K562 (cell line): Measurements from ENCODE around the gene ZEB2. TPM values are rescaled to one million over a fixed set of nuclear protein-coding genes. Genes with fewer than 3 reads are reported as not detected.

Experiments used
- ILF3 ChIP-seq: fragments of 450-650 bp; IDR thresholded peaks from 2 replicates; pipeline ENCODE4 v1.6.1; 2018; ENCODE audit warnings: antibody characterized with exemption, mild to moderate bottlenecking, moderate library complexity, borderline replicate concordance
- MAFG ChIP-seq: fragments of 450-650 bp; conservative IDR thresholded peaks from 2 replicates; pipeline ENCODE4 v1.6.1; 2016; ENCODE audit warnings: missing genetic modification characterization, missing compliant biosample characterization
- MYBL2 ChIP-seq, 2 experiments: fragments of 450-650 bp in 1 of 2; sonication (generic) in 1 of 2; formaldehyde crosslinking in 1 of 2; IDR thresholded peaks; 2 replicates each; pipeline versions ENCODE4 v1.6.1 to v1.8.1; 2017 to 2022; ENCODE audit warnings: borderline replicate concordance in 1 of 2, inconsistent platforms in 1 of 2, low read depth in 1 of 2, mild to moderate bottlenecking in 1 of 2, missing genetic modification reagents in 1 of 2, moderate library complexity in 1 of 2
- NFYB ChIP-seq: IDR thresholded peaks from 2 replicates; pipeline ENCODE4 v1.6.1; 2011; ENCODE audit warnings: mild to moderate bottlenecking, moderate library complexity; ENCODE audit not compliant: insufficient read length; ENCODE audit errors: extremely low read depth
- NKRF ChIP-seq: fragments of 450-650 bp; IDR thresholded peaks from 2 replicates; pipeline ENCODE4 v1.6.1; 2016; ENCODE audit warnings: borderline replicate concordance
- STAT5A ChIP-seq: IDR thresholded peaks from 2 replicates; pipeline ENCODE4 v1.6.1; 2012; ENCODE audit warnings: low read length, inconsistent platforms, borderline replicate concordance
- TCF7L2 ChIP-seq: fragments of 150-350 bp; IDR thresholded peaks from 2 replicates; pipeline ENCODE4 v1.6.1; 2016; ENCODE audit warnings: low read depth, mild to moderate bottlenecking, low read length, moderate library complexity
- THRAP3 ChIP-seq: fragments of 450-650 bp; IDR thresholded peaks from 2 replicates; pipeline ENCODE4 v1.6.1; 2016; ENCODE audit warnings: mild to moderate bottlenecking, inconsistent platforms, borderline replicate concordance
- U2AF2 ChIP-seq: fragments of 200-400 bp; formaldehyde crosslinking; optimal IDR thresholded peaks from 2 replicates; pipeline ENCODE3; 2017; ENCODE audit warnings: low read depth, mild to moderate bottlenecking, low read length
- VEZF1 ChIP-seq: fragments of 200-800 bp; sonication (Bioruptor generic); IDR thresholded peaks from 2 replicates; pipeline ENCODE4 v1.6.1; 2017; ENCODE audit warnings: missing genetic modification characterization, missing compliant biosample characterization
- ZKSCAN8 ChIP-seq: fragments of 200-800 bp; sonication (Bioruptor generic); IDR thresholded peaks from 2 replicates; pipeline ENCODE4 v1.6.1; 2016; ENCODE audit warnings: missing genetic modification characterization, missing compliant biosample characterization
- ZMIZ1 ChIP-seq, 2 experiments: fragments of 150-350 bp in 1 of 2; IDR thresholded peaks; 2 replicates each; pipeline ENCODE4 v1.6.1; 2012 to 2016; ENCODE audit warnings: low read depth in 2 of 2, low read length in 2 of 2, mild to moderate bottlenecking in 1 of 2, moderate library complexity in 1 of 2
- ZNF165 ChIP-seq: fragments of 250-450 bp; sonication (Bioruptor Pico); IDR thresholded peaks from 2 replicates; pipeline ENCODE4 v1.4.0; 2020; ENCODE audit warnings: borderline replicate concordance
- ZNF24 ChIP-seq: fragments of 450-650 bp; IDR thresholded peaks from 2 replicates; pipeline ENCODE4 v1.6.1; 2016
- polyA plus RNA-seq, 8 experiments: library from polyadenylated mRNA; depleted of rRNA in 4 of 8; stranded (reverse) in 5 of 8; unstranded in 3 of 8; fragments of >200 nt; fragmentation: Nextera tagmentation in 2 of 8; fragmentation: Illumina TruSeq in 1 of 8; extraction: Ambion mirVana in 2 of 8; extraction: Trizol in 1 of 8; gene quantifications; 2 replicates each; pipeline versions ENCODE4 v1.2.1 to v1.2.3, GENCODE V29; 2011 to 2014; ENCODE audit warnings: inconsistent platforms in 1 of 8, missing spikeins in 1 of 8
- total RNA-seq, 7 experiments: library from RNA; depleted of rRNA in 6 of 7; stranded (reverse); fragments of >200 nt in 6 of 7; fragmentation: Illumina TruSeq in 2 of 7; extraction: Trizol in 2 of 7; gene quantifications; 2 replicates each; pipeline versions ENCODE4 v1.2.1 to v1.2.3, GENCODE V29; 2011 to 2021; ENCODE audit warnings: low replicate concordance in 1 of 7

Gene ZEB2
- total and polyA plus RNA-seq, 9 of the 15 experiments (the other 6 are each of a cell fraction or from before 2014, with no cell fraction given), result 15.1 to 113 (median 72.3) TPM

- TF ChIP-seq NKRF (no peak), VEZF1 (peak; percentile 28; the same call in 1 of the 2 replicates), ZMIZ1 (IDR thresholded peaks at IDR 0.05; ENCODE audit: low read depth in 2 of 2, low read length in 2 of 2) (0 out of 4 replicates have a peak, but pooled peaks of 1 of the 2 experiments have one; percentile 49), NFYB (no peak), THRAP3 (no peak), TCF7L2 (no peak), ZNF24 (no peak), MYBL2 (IDR thresholded peaks at IDR 0.05; ENCODE audit: low read depth) (no peak), MYBL2 (CRISPR knock-in tag; IDR thresholded peaks at IDR 0.05; ENCODE audit: borderline replicate concordance) (no peak), ILF3 (no peak), MAFG (tag) (no peak), ZKSCAN8 (CRISPR knock-in tag) (no peak; the same call in 1 of the 2 replicates), ZNF165 (CRISPR knock-in tag) (no peak), STAT5A (peak; percentile 68), U2AF2 (no peak)
Measured at GRCh38 chr2:144370937-144371584, 148.9 kb downstream of the ZEB2 start (continued).
